Hepatocyte (in vitro differentiated cells): ENCODE data around the gene SCLT1. TPM values are rescaled to one million over a fixed set of nuclear protein-coding genes. Genes with fewer than 3 reads are reported as not detected.
A peak's percentile ranks its signal among the peaks of the same experiment; 100 is the strongest.

ENCODE experiments used
- DNase-seq: peaks from one replicate; pipeline ENCODE4 v3.0.0-alpha.2; 2016; ENCODE audit warnings: low spot score
- H2AFZ ChIP-seq: fragments of 200-600 bp; sonication (generic); 2 replicates; pipeline ENCODE4 v1.6.0; 2016; ENCODE audit warnings: antibody characterized with exemption, mild to moderate bottlenecking
- H3K27ac ChIP-seq: fragments of 200-600 bp; sonication (generic); 2 replicates; pipeline ENCODE4 v1.5.1; 2016; ENCODE audit warnings: mild to moderate bottlenecking
- H3K27me3 ChIP-seq: fragments of 200-600 bp; sonication (generic); 2 replicates; pipeline ENCODE4 v1.6.1; 2016
- H3K36me3 ChIP-seq: fragments of 200-600 bp; sonication (generic); replicated peaks from 2 replicates; pipeline ENCODE4 v1.5.1; 2016; ENCODE audit warnings: low read depth; ENCODE audit not compliant: insufficient read depth
- H3K4me1 ChIP-seq: fragments of 200-600 bp; sonication (generic); 2 replicates; pipeline ENCODE4 v1.5.1; 2016; ENCODE audit warnings: mild to moderate bottlenecking, moderate library complexity; ENCODE audit not compliant: insufficient read depth
- H3K4me2 ChIP-seq: fragments of 200-600 bp; sonication (generic); 2 replicates; pipeline ENCODE4 v1.6.0; 2016
- H3K4me3 ChIP-seq: fragments of 200-600 bp; sonication (generic); 2 replicates; pipeline ENCODE4 v1.5.1; 2016; ENCODE audit warnings: mild to moderate bottlenecking
- H3K79me2 ChIP-seq: fragments of 200-600 bp; sonication (generic); 2 replicates; pipeline ENCODE4 v1.6.0; 2017; ENCODE audit warnings: mild to moderate bottlenecking
- H3K9me2 ChIP-seq: fragments of 200-600 bp; sonication (generic); replicated peaks from 2 replicates; pipeline ENCODE4 v1.6.0; 2017; ENCODE audit warnings: mild to moderate bottlenecking; ENCODE audit not compliant: insufficient read depth
- H3K9me3 ChIP-seq: fragments of 200-600 bp; sonication (generic); 2 replicates; pipeline ENCODE4 v1.5.1; 2016; ENCODE audit warnings: low read depth, mild to moderate bottlenecking
- H4K20me1 ChIP-seq: fragments of 200-600 bp; sonication (generic); 2 replicates; pipeline ENCODE4 v1.6.0; 2016; ENCODE audit warnings: mild to moderate bottlenecking; ENCODE audit not compliant: insufficient read depth, poor library complexity, severe bottlenecking
- EZH2 ChIP-seq: fragments of 200-600 bp; sonication (generic); IDR thresholded peaks from 2 replicates; pipeline ENCODE4 v1.6.1; 2016; ENCODE audit warnings: antibody characterized with exemption, mild to moderate bottlenecking, borderline replicate concordance
- EZH2phosphoT487 ChIP-seq: fragments of 200-600 bp; sonication (generic); IDR thresholded peaks from one replicate; pipeline ENCODE4 v1.6.1; 2018; ENCODE audit warnings: antibody characterized with exemption, mild to moderate bottlenecking, low read depth, moderate library complexity; ENCODE audit not compliant: unreplicated experiment, severe bottlenecking
- WGBS: methylation state at CpG from one replicate; pipeline ENCODE4 v1.1.6; 2016; ENCODE audit warnings: low lambda C conversion rate; ENCODE audit errors: missing lambda C conversion rate; 5-methylcytosine and 5-hydroxymethylcytosine counted together
- polyA plus RNA-seq: library from polyadenylated mRNA; unstranded; fragments of >200 nt; fragmentation: Nextera tagmentation; extraction: Ambion mirVana; gene quantifications from 2 replicates; pipeline ENCODE4 v1.2.1, GENCODE V29; 2016
- total RNA-seq: library from RNA; depleted of rRNA; stranded (reverse); fragments of >200 nt; gene quantifications from 2 replicates; pipeline ENCODE4 v1.2.3, GENCODE V29; 2014
- TF ChIP-seq, protein P1 (sequence below): fragments of 200-600 bp; sonication (generic); IDR thresholded peaks from 2 replicates; pipeline ENCODE4 v1.5.1; 2016; ENCODE audit warnings: antibody characterized with exemption, mild to moderate bottlenecking; ENCODE audit not compliant: poor library complexity

The SCLT1 gene
- total and polyA plus RNA-seq, 2 experiments from 2014 or later, result 6.9 to 13.6 TPM

- H3K9me2 ChIP-seq, result no peaks in the 10 kb centered on the region
- H3K27ac ChIP-seq, result no peak overlapping the region
- no peaks in the 10 kb centered on the region for H3K79me2 ChIP-seq
- no peak overlapping the region for H3K4me2 ChIP-seq
- no peaks in the 10 kb centered on the region for H4K20me1 ChIP-seq
- TF ChIP-seq EZH2 (no peak), EZH2phosphoT487 (no peak)
- TF ChIP-seq, protein P1, sequence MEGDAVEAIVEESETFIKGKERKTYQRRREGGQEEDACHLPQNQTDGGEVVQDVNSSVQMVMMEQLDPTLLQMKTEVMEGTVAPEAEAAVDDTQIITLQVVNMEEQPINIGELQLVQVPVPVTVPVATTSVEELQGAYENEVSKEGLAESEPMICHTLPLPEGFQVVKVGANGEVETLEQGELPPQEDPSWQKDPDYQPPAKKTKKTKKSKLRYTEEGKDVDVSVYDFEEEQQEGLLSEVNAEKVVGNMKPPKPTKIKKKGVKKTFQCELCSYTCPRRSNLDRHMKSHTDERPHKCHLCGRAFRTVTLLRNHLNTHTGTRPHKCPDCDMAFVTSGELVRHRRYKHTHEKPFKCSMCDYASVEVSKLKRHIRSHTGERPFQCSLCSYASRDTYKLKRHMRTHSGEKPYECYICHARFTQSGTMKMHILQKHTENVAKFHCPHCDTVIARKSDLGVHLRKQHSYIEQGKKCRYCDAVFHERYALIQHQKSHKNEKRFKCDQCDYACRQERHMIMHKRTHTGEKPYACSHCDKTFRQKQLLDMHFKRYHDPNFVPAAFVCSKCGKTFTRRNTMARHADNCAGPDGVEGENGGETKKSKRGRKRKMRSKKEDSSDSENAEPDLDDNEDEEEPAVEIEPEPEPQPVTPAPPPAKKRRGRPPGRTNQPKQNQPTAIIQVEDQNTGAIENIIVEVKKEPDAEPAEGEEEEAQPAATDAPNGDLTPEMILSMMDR, result peak; percentile 22
- no peaks in the 10 kb centered on the region for H3K4me1 ChIP-seq
- no peak for DNase-seq
- no peaks in the 10 kb centered on the region for H3K27me3 ChIP-seq
- H3K36me3 ChIP-seq, result no peaks in the 10 kb centered on the region
- no peak overlapping the region for H2AFZ ChIP-seq
- H3K4me3 ChIP-seq, result no peak overlapping the region
- H3K9me3 ChIP-seq, result no peaks in the 10 kb centered on the region
Observed at GRCh38 chr4:129043523-129043922, 49.8 kb downstream of the SCLT1 start.

- Histone ChIP-seq H3K4me1 (no peaks in the 10 kb centered on the region), H3K27me3 (no peaks in the 10 kb centered on the region), H3K4me2 (no peak overlapping the region), H3K27ac (no peak overlapping the region), H3K36me3 (no peaks in the 10 kb centered on the region), H3K79me2 (no peaks in the 10 kb centered on the region), H4K20me1 (no peaks in the 10 kb centered on the region), H3K4me3 (no peak overlapping the region), H3K9me2 (no peaks in the 10 kb centered on the region), H2AFZ (no peak overlapping the region), H3K9me3 (no peaks in the 10 kb centered on the region)
- TF ChIP-seq EZH2 (no peak), EZH2phosphoT487 (no peak)
- TF ChIP-seq, protein P1, result no peak
- DNase-seq, result no peak
- 58% methylated on average over 2 of the region's 2 CpGs for WGBS
Observed at GRCh38 chr4:129040471-129040870, 52.9 kb downstream of the SCLT1 start.

GRCh38 chr4:129037093-129037492, 56.2 kb downstream of the SCLT1 start:
- no peak for TF ChIP-seq EZH2phosphoT487
- TF ChIP-seq, protein P1, result no peak
- no peak for TF ChIP-seq EZH2
- DNase-seq, result no peak
- H3K9me2 ChIP-seq, result no peaks in the 10 kb centered on the region
- no peaks in the 10 kb centered on the region for H4K20me1 ChIP-seq
- no peaks in the 10 kb centered on the region for H3K36me3 ChIP-seq
- no peak overlapping the region for H3K4me2 ChIP-seq
- H3K4me1 ChIP-seq, result no peaks in the 10 kb centered on the region
- H3K79me2 ChIP-seq, result no peaks in the 10 kb centered on the region
- H2AFZ ChIP-seq, result no peak overlapping the region
- H3K27me3 ChIP-seq, result no peaks in the 10 kb centered on the region
- WGBS, result 88% methylated on average over 1 of the region's 1 CpG
- no peak overlapping the region for H3K27ac ChIP-seq
- no peak overlapping the region for H3K4me3 ChIP-seq
- no peaks in the 10 kb centered on the region for H3K9me3 ChIP-seq
